ENCODE results near the gene ZNF106. TPM values are rescaled to one million over a fixed set of nuclear protein-coding genes. Genes with fewer than 3 reads are reported as not detected.

ZNF106 gene
- total and polyA plus RNA-seq, 5 donors from 2014 or later = 31.0 to 47.5 (median 35.5) TPM

- H3K27me3 ChIP-seq (ENCODE audit: control insufficient read depth, insufficient read depth, low read length) = no peaks in the 10 kb centered on the region
- peak overlapping the region; percentile 74 for H3K27ac ChIP-seq (ENCODE audit: insufficient read depth, low read length, poor library complexity, severe bottlenecking)
- H3K9me3 Mint-ChIP-seq = peaks cover 0 to 1% (median 0%) of the 10 kb centered on the region in 7 donors
- no peaks in the 10 kb centered on the region for H3K9me3 ChIP-seq (ENCODE audit: control insufficient read depth in 2 of 2, low read length in 2 of 2)
- H3K27me3 Mint-ChIP-seq = no peaks in the 10 kb centered on the region
- no peaks in the 10 kb centered on the region for H3K36me3 ChIP-seq (ENCODE audit: control insufficient read depth, insufficient read depth, low read length)
- peak overlapping the region; percentile 96 to 99 (median 97) for H3K27ac Mint-ChIP-seq
- ATAC-seq (ENCODE audit: low read depth in 2 of 2) = no peak
- peak overlapping the region; percentile 94 to 98 (median 96) for H3K4me3 Mint-ChIP-seq
- peaks cover 45% of the 10 kb centered on the region for H3K4me1 ChIP-seq (ENCODE audit: control insufficient read depth, insufficient read depth, low read length, poor library complexity, severe bottlenecking)
- peak in 1 of 3 donors; percentile 18 for DNase-seq
- peaks cover 6% of the 10 kb centered on the region for H3K36me3 Mint-ChIP-seq
- H3K4me3 ChIP-seq (ENCODE audit: low read depth, low read length) = peak overlapping the region; percentile 91
- H3K4me1 Mint-ChIP-seq = peaks cover 27 to 77% (median 47%) of the 10 kb centered on the region in 4 donors
Measured at GRCh38 chr15:42494998-42495360, 4.0 kb upstream of the ZNF106 start.

DNA sequence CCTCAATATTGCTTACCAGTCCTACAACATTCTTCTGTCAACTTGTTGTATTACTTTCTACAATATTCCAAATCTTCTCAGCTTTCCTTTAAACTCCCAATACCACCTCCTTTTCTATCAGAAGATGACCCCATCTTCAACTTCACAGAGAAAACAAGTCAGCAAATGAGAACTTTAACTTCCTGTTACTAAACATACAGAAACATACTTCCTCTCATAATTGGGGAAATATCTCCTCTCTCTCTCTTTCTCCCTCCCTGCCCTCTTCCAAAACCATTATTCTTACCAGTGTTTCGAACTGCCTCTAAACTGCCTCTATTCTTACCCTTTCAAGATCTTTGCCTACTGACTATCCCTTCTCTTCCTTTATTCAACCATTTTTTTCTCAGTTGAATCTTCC is 2.7 kb upstream of the ZNF106 start:
- Histone ChIP-seq H3K36me3 (ENCODE audit: control insufficient read depth, insufficient read depth, low read length) (no peaks in the 10 kb centered on the region), H3K9me3 (ENCODE audit: control insufficient read depth in 2 of 2, low read length in 2 of 2) (no peaks in the 10 kb centered on the region), H3K27ac (ENCODE audit: insufficient read depth, low read length, poor library complexity, severe bottlenecking) (no peak overlapping the region), H3K4me1 (ENCODE audit: control insufficient read depth, insufficient read depth, low read length, poor library complexity, severe bottlenecking) (peaks cover 56% of the 10 kb centered on the region), H3K27me3 (ENCODE audit: control insufficient read depth, insufficient read depth, low read length) (no peaks in the 10 kb centered on the region), H3K4me3 (ENCODE audit: low read depth, low read length) (peak overlapping the region; percentile 43)
- no peak for DNase-seq
- H3K27ac Mint-ChIP-seq = peak overlapping the region; percentile 39 to 83 (median 83)
- H3K36me3 Mint-ChIP-seq = peaks cover 6% of the 10 kb centered on the region
- peak overlapping the region; percentile 81 to 98 (median 94) for H3K4me3 Mint-ChIP-seq
- peaks cover 0 to 1% (median 0%) of the 10 kb centered on the region in 7 donors for H3K9me3 Mint-ChIP-seq
- H3K4me1 Mint-ChIP-seq = peaks cover 26 to 76% (median 44%) of the 10 kb centered on the region in 4 donors
- H3K27me3 Mint-ChIP-seq = no peaks in the 10 kb centered on the region
- ATAC-seq (ENCODE audit: low read depth in 2 of 2) = no peak

- H3K27me3 Mint-ChIP-seq = no peaks in the 10 kb centered on the region
Measured at GRCh38 chr15:42491539-42492225, 741 bp upstream of the ZNF106 start.

GRCh38 chr15:42490291-42490670 is 660 bp downstream of the ZNF106 start:
- peak in 2 of 3 donors; percentile 29 to 39 for DNase-seq
- peaks cover 41% of the 10 kb centered on the region for H3K4me1 ChIP-seq (ENCODE audit: control insufficient read depth, insufficient read depth, low read length, poor library complexity, severe bottlenecking)
- H3K27me3 Mint-ChIP-seq = no peaks in the 10 kb centered on the region

More at GRCh38 chr15:42491539-42492225, 741 bp upstream of the ZNF106 start:
- Mint-ChIP-seq H3K36me3 (peaks cover 11% of the 10 kb centered on the region), H3K27ac (peak overlapping the region; percentile 98 to 100 (median 99)), H3K4me3 (peak overlapping the region; percentile 97 to 99 (median 98)), H3K4me1 (peaks cover 29 to 71% (median 46%) of the 10 kb centered on the region in 4 donors), H3K9me3 (peaks cover 0 to 1% (median 0%) of the 10 kb centered on the region in 7 donors)
- no peak for DNase-seq
- no peak for ATAC-seq (ENCODE audit: low read depth in 2 of 2)
- H3K36me3 ChIP-seq (ENCODE audit: control insufficient read depth, insufficient read depth, low read length) = no peaks in the 10 kb centered on the region
- H3K4me3 ChIP-seq (ENCODE audit: low read depth, low read length) = peak overlapping the region; percentile 99
- H3K27ac ChIP-seq (ENCODE audit: insufficient read depth, low read length, poor library complexity, severe bottlenecking) = peak overlapping the region; percentile 90
- H3K27me3 ChIP-seq (ENCODE audit: control insufficient read depth, insufficient read depth, low read length) = no peaks in the 10 kb centered on the region
- peaks cover 53% of the 10 kb centered on the region for H3K4me1 ChIP-seq (ENCODE audit: control insufficient read depth, insufficient read depth, low read length, poor library complexity, severe bottlenecking)
- H3K9me3 ChIP-seq (ENCODE audit: control insufficient read depth in 2 of 2, low read length in 2 of 2) = no peaks in the 10 kb centered on the region

GRCh38 chr15:42483677-42484076 is 7.3 kb downstream of the ZNF106 start:
- Mint-ChIP-seq H3K27me3 (no peaks in the 10 kb centered on the region), H3K4me1 (peaks cover 14 to 28% (median 20%) of the 10 kb centered on the region in 4 donors), H3K27ac (peak overlapping the region in 1 of 3 donors; percentile 40), H3K9me3 (peaks cover 0 to 3% (median 0%) of the 10 kb centered on the region in 7 donors), H3K36me3 (peaks cover 23% of the 10 kb centered on the region), H3K4me3 (no peak overlapping the region)
- DNase-seq = no peak
- ATAC-seq (ENCODE audit: low read depth in 2 of 2) = no peak
- H3K27me3 ChIP-seq (ENCODE audit: control insufficient read depth, insufficient read depth, low read length) = no peaks in the 10 kb centered on the region
- H3K27ac ChIP-seq (ENCODE audit: insufficient read depth, low read length, poor library complexity, severe bottlenecking) = no peak overlapping the region
- H3K36me3 ChIP-seq (ENCODE audit: control insufficient read depth, insufficient read depth, low read length) = peaks cover 6% of the 10 kb centered on the region
- no peaks in the 10 kb centered on the region for H3K4me1 ChIP-seq (ENCODE audit: control insufficient read depth, insufficient read depth, low read length, poor library complexity, severe bottlenecking)
- H3K9me3 ChIP-seq (ENCODE audit: control insufficient read depth in 2 of 2, low read length in 2 of 2) = no peaks in the 10 kb centered on the region
- no peak overlapping the region for H3K4me3 ChIP-seq (ENCODE audit: low read depth, low read length)

More at GRCh38 chr15:42490291-42490670, 660 bp downstream of the ZNF106 start:
- Mint-ChIP-seq H3K27ac (peak overlapping the region; percentile 98 to 100 (median 99)), H3K4me1 (peaks cover 23 to 59% (median 42%) of the 10 kb centered on the region in 4 donors), H3K4me3 (peak overlapping the region; percentile 97 to 99 (median 98)), H3K9me3 (peaks cover 0 to 1% (median 0%) of the 10 kb centered on the region in 7 donors), H3K36me3 (peaks cover 8% of the 10 kb centered on the region)
- Histone ChIP-seq H3K27ac (ENCODE audit: insufficient read depth, low read length, poor library complexity, severe bottlenecking) (peak overlapping the region; percentile 90), H3K9me3 (ENCODE audit: control insufficient read depth in 2 of 2, low read length in 2 of 2) (no peaks in the 10 kb centered on the region), H3K36me3 (ENCODE audit: control insufficient read depth, insufficient read depth, low read length) (no peaks in the 10 kb centered on the region), H3K27me3 (ENCODE audit: control insufficient read depth, insufficient read depth, low read length) (no peaks in the 10 kb centered on the region), H3K4me3 (ENCODE audit: low read depth, low read length) (peak overlapping the region; percentile 99)
- ATAC-seq (ENCODE audit: low read depth in 2 of 2) = no peak

GRCh38 chr15:42482701-42483100 is 8.2 kb downstream of the ZNF106 start:
- Mint-ChIP-seq H3K27ac (no peak overlapping the region), H3K4me1 (peaks cover 4 to 22% (median 13%) of the 10 kb centered on the region in 4 donors), H3K9me3 (peaks cover 0 to 3% (median 0%) of the 10 kb centered on the region in 7 donors), H3K4me3 (no peak overlapping the region), H3K36me3 (peaks cover 21% of the 10 kb centered on the region), H3K27me3 (no peaks in the 10 kb centered on the region)
- no peak overlapping the region for H3K27ac ChIP-seq (ENCODE audit: insufficient read depth, low read length, poor library complexity, severe bottlenecking)
- ATAC-seq (ENCODE audit: low read depth in 2 of 2) = no peak
- H3K4me3 ChIP-seq (ENCODE audit: low read depth, low read length) = no peak overlapping the region
- H3K27me3 ChIP-seq (ENCODE audit: control insufficient read depth, insufficient read depth, low read length) = no peaks in the 10 kb centered on the region
- H3K9me3 ChIP-seq (ENCODE audit: control insufficient read depth in 2 of 2, low read length in 2 of 2) = no peaks in the 10 kb centered on the region
- no peaks in the 10 kb centered on the region for H3K4me1 ChIP-seq (ENCODE audit: control insufficient read depth, insufficient read depth, low read length, poor library complexity, severe bottlenecking)
- DNase-seq = no peak
- peaks cover 6% of the 10 kb centered on the region for H3K36me3 ChIP-seq (ENCODE audit: control insufficient read depth, insufficient read depth, low read length)

DNA sequence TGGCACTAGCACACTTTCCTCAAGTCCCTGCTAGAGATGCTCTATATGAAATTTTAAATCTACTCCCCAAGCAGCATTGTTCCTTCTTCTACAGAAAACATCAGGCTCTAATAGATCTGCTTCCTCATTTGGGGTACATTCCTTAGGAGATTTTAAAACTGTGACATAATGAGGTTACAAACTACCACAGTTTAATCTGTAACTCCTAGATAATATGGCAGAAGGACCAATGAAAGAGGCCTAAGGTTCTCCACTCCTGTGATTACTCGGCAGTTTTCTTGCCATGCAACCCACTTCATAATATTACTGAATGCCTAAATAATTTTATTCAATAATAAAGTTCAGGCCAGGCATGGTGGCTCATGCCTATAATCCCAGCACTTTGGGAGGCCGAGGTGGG is 16.1 kb downstream of the ZNF106 start:
- Histone ChIP-seq H3K36me3 (ENCODE audit: control insufficient read depth, insufficient read depth, low read length) (no peaks in the 10 kb centered on the region), H3K27me3 (ENCODE audit: control insufficient read depth, insufficient read depth, low read length) (no peaks in the 10 kb centered on the region), H3K27ac (ENCODE audit: insufficient read depth, low read length, poor library complexity, severe bottlenecking) (no peak overlapping the region), H3K4me1 (ENCODE audit: control insufficient read depth, insufficient read depth, low read length, poor library complexity, severe bottlenecking) (no peaks in the 10 kb centered on the region), H3K9me3 (ENCODE audit: control insufficient read depth in 2 of 2, low read length in 2 of 2) (no peaks in the 10 kb centered on the region), H3K4me3 (ENCODE audit: low read depth, low read length) (no peak overlapping the region)
- peak overlapping the region in 1 of 3 donors; percentile 62 for H3K27ac Mint-ChIP-seq
- H3K4me3 Mint-ChIP-seq = no peak overlapping the region
- peaks cover 0 to 2% (median 0%) of the 10 kb centered on the region in 7 donors for H3K9me3 Mint-ChIP-seq
- no peaks in the 10 kb centered on the region for H3K27me3 Mint-ChIP-seq
- peaks cover 16 to 30% (median 22%) of the 10 kb centered on the region in 4 donors for H3K4me1 Mint-ChIP-seq
- ATAC-seq (ENCODE audit: low read depth in 2 of 2) (no peak), DNase-seq (no peak)
- H3K36me3 Mint-ChIP-seq = peaks cover 8% of the 10 kb centered on the region

Data from CD4-positive, CD25-positive, alpha-beta regulatory T cell (primary cell).